GM19023 (cell line): ENCODE results near the gene ACTR8.
"Not testable (repeated sequence)": the region's sequence is repeated elsewhere in the genome, so short reads cannot be mapped to it uniquely, and the experiment has no call there.

Experiments
- ATAC-seq: cut with Tn5 transposase; IDR thresholded peaks from one replicate; pipeline ENCODE4 v1.9.1; 2021; ENCODE audit warnings: mild to moderate bottlenecking, moderate library complexity; ENCODE audit not compliant: unreplicated experiment

Gene ACTR8, protein sequence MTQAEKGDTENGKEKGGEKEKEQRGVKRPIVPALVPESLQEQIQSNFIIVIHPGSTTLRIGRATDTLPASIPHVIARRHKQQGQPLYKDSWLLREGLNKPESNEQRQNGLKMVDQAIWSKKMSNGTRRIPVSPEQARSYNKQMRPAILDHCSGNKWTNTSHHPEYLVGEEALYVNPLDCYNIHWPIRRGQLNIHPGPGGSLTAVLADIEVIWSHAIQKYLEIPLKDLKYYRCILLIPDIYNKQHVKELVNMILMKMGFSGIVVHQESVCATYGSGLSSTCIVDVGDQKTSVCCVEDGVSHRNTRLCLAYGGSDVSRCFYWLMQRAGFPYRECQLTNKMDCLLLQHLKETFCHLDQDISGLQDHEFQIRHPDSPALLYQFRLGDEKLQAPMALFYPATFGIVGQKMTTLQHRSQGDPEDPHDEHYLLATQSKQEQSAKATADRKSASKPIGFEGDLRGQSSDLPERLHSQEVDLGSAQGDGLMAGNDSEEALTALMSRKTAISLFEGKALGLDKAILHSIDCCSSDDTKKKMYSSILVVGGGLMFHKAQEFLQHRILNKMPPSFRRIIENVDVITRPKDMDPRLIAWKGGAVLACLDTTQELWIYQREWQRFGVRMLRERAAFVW

DNA sequence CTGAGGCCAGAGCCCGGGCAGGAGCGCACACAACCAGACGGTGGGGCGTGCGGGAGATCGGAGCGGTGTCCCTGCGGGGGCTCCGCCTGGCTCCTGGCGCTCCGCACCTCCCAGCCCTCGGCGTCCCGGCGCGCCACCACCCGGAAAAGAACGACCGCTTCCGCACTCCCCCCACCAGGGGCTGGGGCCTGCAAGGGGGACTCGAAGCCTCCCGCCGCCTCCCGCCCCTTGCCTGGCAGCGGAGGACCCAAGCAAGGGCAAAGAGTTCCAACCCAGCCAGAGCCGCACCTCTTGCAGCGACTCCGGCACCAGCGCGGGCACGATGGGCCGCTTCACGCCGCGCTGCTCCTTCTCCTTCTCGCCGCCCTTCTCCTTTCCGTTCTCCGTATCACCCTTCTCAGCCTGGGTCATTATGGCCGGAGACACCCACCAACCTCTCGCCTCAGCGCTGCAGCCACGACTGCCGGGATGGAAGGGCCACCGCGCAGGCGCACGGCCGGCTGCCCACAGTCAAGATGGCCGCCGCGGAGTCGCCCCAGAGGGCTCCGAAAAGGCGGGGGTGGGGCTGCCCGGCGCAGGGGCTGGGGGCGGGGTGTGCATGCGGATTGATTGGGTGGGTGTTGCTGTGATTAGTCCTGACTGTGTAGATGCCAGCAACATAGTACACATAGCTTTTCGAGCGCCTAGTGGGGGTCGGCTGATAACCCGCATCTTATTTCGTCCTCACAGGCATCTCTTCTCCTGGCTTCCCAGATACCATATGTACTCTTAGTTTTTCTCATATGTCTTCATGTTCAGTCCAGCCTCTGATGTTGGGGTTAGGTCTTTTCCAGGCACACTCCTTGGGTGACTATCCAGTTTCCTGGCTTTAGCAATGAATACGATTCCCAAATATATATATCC, at the start of gene ACTR8:
ACTR8 (minus strand) TSS at position 462 of the 903 bp plus-strand sequence; CDS start at position 411, 51 bp downstream.
- peak; percentile 78 for ATAC-seq

DNA sequence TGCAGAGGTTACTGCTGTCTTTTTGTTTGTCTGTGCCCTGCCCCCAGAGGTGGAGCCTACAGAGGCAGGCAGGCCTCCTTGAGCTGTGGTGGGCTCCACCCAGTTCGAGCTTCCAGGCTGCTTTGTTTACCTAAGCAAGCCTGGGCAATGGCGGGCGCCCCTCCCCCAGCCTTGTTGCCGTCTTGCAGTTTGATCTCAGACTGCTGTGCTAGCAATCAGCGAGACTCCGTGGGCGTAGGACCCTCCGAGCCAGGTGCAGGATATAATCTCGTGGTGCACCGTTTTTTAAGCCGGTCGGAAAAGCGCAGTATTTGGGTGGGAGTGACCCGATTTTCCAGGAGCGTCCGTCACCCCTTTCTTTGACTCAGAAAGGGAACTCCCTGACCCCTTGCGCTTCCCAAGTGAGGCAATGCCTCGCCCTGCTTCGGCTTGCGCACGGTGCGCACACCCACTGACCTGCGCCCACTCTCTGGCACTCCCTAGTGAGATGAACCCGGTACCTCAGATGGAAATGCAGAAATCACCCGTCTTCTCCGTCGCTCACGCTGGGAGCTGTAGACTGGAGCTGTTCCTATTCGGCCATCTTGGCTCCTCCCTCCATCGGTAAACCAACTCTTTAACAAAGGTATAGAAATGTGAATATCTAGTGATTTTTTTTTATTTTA, 45.4 kb upstream of the ACTR8 start:
- ATAC-seq: not testable (repeated sequence)

DNA sequence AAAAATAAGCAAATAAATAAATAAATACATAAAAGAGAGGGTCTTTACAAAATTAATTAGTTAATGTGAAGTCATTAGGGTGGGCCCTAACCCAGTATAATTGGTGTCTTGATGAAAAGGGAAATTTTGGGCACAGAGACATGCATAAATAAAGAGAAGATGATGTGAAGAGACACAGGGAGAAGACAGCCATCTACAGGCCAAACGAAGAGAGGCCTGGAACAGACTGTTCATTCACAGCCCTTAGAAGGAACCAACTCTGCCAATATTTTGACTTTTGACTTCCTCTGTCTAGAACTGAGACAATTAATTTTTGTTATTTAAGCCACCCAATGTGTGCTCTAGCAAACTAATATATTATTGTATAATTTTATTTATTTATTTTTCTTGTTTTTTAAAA, 39.3 kb upstream of the ACTR8 start:
- ATAC-seq: no peak

DNA sequence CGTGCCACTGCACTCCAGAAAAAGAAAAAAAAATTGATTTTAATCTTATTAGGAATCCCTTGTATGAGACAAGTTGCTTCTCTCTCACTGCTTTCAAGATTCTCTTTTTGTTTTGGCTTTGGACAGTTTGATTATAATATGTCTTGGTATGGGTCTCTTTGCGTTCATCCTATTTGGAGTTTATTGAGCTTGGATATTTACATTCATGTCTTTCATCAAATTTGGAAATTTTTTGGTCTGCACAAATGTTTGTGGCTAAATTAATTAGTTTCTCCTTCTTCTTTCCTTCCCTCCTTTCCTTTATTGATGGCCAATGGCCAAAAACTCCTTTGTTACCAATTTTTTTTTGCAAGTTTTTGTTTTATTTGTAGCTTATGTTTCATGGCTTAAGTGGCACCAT, 37.8 kb upstream of the ACTR8 start:
- no peak for ATAC-seq

DNA sequence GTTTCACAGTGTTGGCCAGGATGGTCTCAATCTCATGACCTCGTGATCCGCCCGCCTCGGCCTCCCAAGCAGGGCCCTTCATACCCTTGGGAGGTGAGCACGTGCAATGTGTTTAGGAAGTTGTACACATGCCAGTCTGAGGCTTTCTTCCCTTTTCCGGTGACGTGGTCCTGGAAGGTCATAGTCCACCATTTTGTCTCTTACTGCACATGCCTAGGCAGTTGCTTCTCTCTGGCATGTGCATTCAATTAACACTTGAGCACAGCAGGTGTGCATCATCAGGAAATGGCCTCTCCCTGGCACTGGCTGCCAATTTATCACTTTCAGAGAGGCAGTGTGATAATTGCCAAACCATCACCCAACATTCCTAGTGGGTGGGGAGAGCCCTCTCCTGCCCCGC, 31.4 kb upstream of the ACTR8 start:
- no peak for ATAC-seq

DNA sequence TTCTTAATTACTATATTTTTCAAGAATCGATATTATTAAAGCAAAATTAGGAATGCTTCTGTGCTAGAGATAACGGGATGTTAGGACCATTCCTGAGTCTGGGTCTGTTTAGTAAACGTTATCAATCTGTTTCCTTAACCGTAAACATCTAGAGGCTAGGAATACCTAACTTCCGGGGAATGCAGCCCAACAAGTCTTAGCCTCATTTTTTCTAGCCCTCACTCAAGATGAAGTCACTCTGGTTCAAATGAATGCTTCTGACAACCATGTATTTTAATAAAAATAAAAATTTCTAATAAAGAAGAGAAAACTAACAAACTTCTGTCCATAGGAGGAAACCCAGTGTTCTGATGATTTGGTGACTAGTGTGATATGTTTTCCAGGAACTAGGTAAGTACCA, 20.8 kb upstream of the ACTR8 start:
- no peak for ATAC-seq

DNA sequence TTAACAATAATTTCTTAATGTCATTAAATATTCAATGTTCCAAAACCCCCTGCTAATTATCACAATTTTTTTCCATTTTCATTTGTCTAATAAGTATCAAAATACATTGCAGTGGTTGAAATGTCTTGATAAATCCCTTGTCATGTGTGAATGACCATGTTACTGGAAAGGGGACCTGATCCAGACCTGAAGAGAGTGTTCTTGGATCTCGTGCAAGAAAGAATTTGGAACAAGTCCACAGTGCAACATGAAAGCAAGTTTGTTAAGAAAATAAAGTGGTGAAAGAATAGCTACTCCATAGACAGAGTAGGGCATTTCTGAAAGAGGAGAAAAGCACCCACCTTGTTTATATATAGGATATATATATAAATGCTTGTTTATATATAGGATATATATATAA, 20.1 kb upstream of the ACTR8 start:
- ATAC-seq: no peak

DNA sequence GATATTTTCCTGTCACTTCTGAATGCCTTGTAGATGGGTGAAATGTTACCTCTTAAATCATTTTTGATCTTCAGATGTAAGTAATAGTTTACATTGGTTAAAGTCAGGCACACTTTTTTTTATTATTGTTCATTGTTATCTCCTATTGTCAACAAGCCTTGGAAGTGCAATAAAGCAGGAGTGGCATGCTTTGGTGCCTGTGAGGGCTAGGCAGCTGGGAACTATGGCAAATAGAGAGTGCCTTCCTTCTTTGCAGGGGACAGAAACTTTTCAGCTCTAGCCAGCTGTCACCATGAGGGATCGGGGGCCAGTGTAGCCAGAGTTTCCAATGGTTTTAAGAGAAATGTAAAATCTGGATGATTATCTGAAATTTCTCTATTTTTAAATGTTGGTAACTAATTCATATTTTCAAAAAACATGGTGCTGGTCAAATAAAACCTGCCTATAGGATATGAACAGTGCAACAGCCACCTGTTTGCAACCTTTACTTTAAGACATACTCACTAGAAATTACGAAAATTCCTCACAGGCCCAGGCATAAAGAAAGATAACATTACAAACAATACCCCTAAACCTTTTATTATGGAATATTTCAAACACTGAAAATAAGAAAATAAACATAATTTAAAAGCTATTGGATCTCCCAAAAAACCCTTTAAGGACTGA, 18.8 kb upstream of the ACTR8 start:
- ATAC-seq: no peak

DNA sequence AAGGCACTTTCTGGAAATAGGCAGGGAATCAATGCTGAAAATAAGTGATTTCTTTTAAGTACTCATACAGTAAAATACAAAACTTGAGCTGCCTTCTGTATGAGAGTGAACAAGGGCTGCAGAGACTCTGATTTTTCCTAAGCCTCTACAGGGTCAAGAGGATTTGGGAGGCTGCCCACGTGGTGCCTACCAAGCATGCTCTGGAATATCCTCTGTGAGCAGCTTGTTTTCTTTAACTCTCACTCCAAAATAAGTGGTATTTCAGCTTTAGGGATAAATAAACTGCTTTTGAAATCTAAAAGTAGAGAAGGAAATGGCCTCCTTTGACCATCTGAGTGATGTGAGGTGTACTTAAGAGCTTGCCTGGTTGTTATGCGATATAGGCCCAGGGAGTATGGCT, 17.8 kb upstream of the ACTR8 start:
- ATAC-seq: no peak

DNA sequence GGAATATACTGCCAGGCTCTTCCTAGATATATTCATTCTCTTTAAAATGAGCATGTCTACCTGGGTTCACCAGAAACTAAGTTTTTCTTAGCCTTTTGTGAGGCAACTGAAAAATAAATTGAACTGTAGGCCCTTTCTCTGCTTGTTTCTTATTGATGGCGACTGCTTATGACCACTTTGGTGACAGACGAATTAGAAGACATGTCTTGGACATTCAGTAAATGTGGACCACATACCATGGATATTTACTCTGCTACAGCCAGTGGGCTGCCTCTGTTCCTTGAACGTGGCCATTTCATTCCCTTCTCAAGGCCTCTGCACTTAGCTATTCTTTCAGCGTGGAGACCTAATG, 10.3 kb upstream of the ACTR8 start:
- no peak for ATAC-seq

DNA sequence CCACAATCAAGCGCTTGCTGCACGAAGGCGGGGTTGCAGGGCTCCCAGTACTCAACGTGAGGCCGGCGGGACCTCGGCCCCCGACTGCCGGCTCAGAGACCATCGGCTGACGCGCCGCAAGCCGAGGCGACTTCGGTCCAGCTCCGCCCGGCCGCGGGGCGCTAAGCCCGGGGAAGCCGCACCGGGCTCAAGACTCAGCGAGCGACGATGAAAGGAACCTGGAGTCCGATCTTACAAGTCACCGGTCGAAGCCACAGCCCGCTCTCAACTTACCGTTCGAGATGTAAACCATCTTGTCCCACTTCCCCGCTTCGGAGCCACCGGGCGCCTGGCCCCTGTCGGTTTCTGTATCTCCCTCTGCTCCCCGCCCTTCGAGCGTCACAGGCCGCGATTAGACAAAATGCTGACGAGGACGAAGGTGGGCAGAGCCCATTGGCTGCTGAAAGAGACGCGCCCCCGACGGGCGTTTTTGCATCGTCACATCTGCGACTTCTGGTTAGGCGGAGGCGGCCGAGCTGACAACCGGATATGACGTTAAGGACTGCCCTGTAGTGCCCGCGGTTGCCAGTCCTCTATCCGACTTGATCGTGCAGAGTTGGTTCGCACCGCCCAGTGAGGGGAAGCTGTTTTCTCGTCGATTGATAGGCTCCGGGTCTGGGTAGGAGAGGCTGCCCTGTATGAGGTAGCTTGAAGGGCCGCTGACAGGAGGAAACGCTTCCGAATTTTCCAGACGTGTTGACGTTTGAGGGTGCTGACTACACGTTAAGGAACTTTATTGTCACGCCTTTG, 9.7 kb upstream of the ACTR8 start, which contains the start of gene SELENOK:
SELENOK (minus strand) TSS at position 363 of the 789 bp plus-strand sequence.
- peak; percentile 97 for ATAC-seq

DNA sequence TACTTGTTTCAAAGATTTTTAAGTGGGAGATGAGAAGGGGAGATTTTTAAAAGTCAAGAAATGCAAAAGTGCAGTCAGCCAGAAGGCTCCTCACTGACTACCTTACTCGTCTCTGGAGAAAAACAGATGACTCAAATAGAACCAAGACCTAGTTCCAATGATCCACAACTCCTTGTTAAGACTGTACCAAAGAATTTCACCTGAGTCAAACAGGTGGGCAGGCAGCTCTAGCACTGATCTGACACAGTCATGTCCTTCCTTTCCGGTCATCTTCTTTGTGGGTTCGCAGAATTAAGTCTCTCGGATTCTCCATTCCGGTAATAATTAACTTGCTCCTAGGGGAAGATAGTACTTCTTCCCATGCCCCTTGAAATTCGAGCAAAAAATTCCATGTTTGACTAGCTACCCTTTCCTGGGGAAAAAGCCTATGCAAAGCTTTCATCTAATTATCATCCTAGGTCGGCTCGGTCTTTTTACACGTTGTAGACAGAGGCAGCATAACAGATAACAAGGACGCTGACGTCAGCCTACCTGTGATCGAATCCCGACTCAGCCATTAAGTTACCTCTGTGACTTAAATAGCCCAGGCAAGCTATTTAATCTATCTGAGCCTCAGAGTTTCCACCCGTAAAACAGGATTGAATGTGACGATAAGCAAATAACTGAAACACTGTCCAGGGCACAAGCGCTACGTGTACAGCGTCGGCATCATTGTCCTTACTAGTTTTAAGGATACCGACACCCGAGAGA, 8.9 kb upstream of the ACTR8 start:
- ATAC-seq: no peak

DNA sequence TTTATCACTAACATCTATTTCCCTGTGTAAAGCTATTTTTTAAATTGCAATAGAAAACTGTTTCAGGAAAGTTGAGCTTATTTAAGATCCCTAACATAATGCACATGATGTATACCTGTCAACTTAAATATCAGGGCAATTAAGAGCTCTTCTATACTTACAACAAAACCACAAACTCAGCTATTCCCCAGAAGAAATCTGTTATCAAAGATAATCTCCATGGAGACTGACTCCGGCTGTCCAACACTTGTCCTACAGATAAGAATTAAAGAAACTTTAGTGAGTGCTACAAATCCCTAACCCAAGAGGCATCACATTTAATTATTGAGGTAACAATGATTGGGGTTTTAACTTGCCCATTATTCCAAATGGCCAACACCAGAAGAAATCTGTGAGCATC, 6.3 kb upstream of the ACTR8 start:
- ATAC-seq: no peak

DNA sequence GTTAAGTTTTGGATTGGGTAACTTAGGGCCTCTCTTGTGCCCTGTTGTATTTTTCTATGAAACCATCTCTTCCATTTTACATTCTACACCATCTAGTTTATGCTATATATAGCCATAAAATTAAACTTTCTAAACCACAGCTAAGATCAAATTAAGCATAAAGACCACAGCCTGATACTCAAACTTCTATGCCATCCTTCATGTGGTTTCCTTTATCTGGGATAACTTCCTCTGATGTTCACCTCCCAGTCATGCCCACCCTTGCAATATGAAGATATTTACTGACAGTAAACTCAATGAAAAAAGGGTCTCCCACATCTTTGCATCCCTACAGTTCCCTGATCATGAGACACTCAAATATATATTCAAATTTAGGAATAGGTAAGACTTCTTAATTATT, 5.5 kb upstream of the ACTR8 start:
- no peak for ATAC-seq

DNA sequence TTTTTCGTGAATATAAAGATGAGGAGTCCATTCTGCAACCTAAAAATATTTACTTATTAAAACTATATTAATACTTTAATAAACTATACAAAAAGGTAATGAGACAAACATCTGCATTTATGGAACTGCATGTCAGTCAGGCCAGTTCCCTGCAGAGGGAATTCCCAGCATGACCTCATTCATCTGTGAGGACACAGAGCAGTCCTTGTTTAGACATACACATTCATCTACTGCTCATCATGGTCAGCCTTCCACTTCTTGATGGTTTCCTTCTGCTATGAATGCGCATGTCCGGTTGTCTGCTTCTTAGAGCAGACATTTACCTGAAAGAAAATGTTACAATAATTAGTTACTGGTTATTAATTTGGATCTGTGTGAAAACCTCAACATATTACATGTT, 3.3 kb upstream of the ACTR8 start:
- no peak for ATAC-seq

DNA sequence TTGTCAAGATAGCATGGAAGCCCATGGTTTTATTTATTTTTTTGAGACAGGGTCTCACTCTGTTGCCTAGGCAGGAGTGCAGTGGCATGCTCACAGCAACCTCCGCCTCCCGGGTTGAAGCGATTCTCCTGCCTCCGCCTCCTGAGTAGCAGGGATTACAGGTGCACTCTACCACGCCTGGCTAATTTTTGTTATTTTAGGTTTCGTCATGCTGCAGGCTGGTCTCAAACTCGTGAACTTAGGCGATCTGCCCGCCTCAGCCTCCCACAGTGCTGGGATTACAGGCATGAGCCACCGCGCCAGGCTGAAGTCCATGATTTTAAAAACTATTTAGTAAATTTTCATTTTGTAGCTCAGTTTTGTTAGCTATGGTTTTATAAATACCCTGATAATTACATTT, 2.7 kb upstream of the ACTR8 start:
- no peak for ATAC-seq

DNA sequence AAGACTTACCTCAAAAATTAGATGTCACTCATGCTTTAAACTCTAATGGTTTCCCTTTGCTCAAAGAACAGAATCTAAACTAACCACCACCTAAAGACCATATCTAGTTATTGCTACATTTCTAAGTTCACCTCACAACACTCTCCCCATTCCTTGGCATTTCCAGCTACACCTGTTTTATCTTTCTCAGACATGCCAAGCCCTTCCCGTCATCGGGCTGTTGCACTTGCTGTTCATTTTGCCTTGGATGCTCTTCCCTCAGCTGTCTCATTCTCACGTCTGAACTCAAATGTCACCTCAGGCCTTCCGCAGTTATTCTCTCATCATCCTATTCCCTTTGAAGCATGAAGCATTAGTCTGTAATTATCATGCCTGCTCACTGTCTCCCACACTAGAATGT, 1.1 kb upstream of the ACTR8 start:
- no peak for ATAC-seq

DNA sequence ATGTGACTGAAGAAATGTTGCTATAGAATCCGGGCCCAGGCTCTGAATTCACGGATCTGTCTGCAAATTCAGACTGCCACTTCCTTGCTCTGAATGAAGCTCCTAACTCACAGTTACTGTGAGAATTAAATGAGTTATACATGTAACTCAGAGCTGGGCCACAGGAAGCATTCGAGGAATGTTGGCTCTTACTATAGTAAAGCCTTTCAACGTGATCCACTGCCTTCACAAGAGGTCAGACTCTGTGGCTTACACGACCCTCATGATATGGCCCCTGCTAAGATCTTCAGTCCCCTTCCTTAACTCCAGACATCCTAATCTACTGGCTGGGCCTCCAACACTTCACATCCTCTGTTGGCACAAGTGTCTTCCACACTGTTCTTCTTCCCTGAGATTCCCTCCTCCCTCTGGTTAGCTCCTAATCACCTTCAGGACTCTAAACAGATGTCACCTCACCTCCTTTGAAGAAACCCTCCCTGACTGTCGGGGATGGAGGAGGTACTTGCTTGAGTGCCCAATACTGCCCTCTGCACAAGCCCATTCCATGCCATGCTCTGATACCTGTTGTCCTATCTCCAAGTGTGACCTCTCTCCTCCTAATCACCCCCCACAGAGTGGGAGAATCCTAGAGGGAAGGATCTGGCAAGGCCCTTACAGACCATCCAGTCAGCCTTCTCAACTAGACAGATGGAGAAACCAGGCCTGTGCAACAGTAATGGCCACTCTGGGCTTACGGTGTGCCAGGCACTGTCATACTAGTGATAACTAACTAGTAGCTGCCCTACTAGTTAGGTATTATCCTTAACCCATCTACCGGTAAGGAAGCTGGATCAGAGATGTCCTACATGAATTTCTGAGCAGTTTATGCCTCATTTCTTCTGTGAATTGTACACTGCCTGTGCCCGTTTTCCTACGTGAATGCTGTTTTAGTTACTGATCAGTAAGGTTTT, 1.3 kb downstream of the ACTR8 start:
- no peak for ATAC-seq
